Upper lobe of right lung (tissue), 1 donor: ENCODE measurements around the gene POMT1. TPM values are rescaled to one million over a fixed set of nuclear protein-coding genes. Genes with fewer than 3 reads are reported as not detected.
A peak's percentile ranks its signal among the peaks of the same experiment; 100 is the strongest.

Source experiments
- ATAC-seq: fragments of 200-7000 bp; cut with Tn5 transposase; one replicate; pipeline ENCODE4 v1.9.1; 2020; ENCODE audit warnings: mild to moderate bottlenecking, moderate library complexity
- DNase-seq: peaks from one replicate; pipeline ENCODE4 v3.0.0-alpha.2; 2020
- H3K27ac ChIP-seq: fragments of 200-600 bp; one replicate; pipeline ENCODE4 v1.8.0; 2022
- H3K27me3 ChIP-seq: fragments of 200-600 bp; one replicate; pipeline ENCODE4 v1.8.0; 2022; ENCODE audit warnings: mild to moderate bottlenecking
- H3K36me3 ChIP-seq: fragments of 200-600 bp; one replicate; pipeline ENCODE4 v1.8.0; 2022
- H3K4me1 ChIP-seq: fragments of 200-600 bp; one replicate; pipeline ENCODE4 v1.8.0; 2022
- H3K4me3 ChIP-seq: fragments of 200-600 bp; one replicate; pipeline ENCODE4 v1.8.0; 2022; ENCODE audit warnings: mild to moderate bottlenecking
- H3K9me3 ChIP-seq: fragments of 200-600 bp; one replicate; pipeline ENCODE4 v1.8.0; 2022
- intact Hi-C: fragments of 100-400 bp; cut with DNase I; formaldehyde crosslinking; loops from one replicate; pipeline ENCODE4 v1.11.0; 2022
- total RNA-seq: library from RNA; stranded (reverse); fragmentation: NEBNext Ultra II Directional; extraction: Animal tissue kit (Norgen Biotek cat#: 25700); gene quantifications from one replicate; pipeline ENCODE4 v1.2.1, GENCODE V29; 2021
- TF ChIP-seq, protein P1 (sequence below): fragments of 200-600 bp; IDR thresholded peaks from one replicate; pipeline ENCODE4 v1.8.0; 2022; ENCODE audit warnings: antibody characterized with exemption
- donor health status: DM: no; HTN: yes; CAD: no; lungs with severe emphysema.

The POMT1 gene
- total RNA-seq, 1 donor from 2014 or later: 25.2 TPM

DNA sequence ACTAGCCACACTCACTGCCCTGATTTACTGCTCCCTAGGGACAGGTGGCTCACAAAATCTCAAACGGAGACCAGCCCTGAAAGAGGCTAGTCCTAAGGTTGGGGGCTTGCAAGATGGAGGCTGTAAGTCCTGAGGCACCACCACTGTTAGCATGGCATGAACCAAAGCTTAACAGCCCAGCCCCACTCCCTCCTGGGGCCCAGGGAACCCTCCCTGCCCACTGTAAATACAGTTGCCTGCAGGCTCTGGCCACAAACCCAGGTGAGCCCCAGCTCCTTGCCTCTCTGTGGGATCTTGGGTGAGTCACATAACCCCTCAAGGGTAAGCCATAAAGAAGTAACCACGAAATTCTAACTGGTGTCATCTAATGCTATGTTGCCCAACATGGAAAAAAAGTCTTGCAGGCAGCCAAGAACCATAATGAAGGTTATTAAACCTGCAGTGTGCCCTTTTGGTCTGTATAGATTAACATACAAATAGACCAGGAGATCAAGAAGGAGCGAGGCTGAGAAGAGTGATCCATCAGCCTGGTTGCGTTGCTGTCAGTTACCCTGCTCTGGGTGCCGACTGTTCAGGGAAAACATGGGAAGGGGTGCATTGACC lies 1.7 kb upstream of the POMT1 start:
- no peaks in the 10 kb centered on the region for H3K9me3 ChIP-seq
- no peak overlapping the region for H3K4me3 ChIP-seq
- H3K27me3 ChIP-seq: no peaks in the 10 kb centered on the region
- intact Hi-C loops: no loop called here
- ATAC-seq (no peak), DNase-seq (no peak)
- no peak overlapping the region for H3K27ac ChIP-seq
- peaks cover 36% of the 10 kb centered on the region for H3K36me3 ChIP-seq
- TF ChIP-seq, protein P1, sequence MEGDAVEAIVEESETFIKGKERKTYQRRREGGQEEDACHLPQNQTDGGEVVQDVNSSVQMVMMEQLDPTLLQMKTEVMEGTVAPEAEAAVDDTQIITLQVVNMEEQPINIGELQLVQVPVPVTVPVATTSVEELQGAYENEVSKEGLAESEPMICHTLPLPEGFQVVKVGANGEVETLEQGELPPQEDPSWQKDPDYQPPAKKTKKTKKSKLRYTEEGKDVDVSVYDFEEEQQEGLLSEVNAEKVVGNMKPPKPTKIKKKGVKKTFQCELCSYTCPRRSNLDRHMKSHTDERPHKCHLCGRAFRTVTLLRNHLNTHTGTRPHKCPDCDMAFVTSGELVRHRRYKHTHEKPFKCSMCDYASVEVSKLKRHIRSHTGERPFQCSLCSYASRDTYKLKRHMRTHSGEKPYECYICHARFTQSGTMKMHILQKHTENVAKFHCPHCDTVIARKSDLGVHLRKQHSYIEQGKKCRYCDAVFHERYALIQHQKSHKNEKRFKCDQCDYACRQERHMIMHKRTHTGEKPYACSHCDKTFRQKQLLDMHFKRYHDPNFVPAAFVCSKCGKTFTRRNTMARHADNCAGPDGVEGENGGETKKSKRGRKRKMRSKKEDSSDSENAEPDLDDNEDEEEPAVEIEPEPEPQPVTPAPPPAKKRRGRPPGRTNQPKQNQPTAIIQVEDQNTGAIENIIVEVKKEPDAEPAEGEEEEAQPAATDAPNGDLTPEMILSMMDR: no peak
- peaks cover 16% of the 10 kb centered on the region for H3K4me1 ChIP-seq

DNA sequence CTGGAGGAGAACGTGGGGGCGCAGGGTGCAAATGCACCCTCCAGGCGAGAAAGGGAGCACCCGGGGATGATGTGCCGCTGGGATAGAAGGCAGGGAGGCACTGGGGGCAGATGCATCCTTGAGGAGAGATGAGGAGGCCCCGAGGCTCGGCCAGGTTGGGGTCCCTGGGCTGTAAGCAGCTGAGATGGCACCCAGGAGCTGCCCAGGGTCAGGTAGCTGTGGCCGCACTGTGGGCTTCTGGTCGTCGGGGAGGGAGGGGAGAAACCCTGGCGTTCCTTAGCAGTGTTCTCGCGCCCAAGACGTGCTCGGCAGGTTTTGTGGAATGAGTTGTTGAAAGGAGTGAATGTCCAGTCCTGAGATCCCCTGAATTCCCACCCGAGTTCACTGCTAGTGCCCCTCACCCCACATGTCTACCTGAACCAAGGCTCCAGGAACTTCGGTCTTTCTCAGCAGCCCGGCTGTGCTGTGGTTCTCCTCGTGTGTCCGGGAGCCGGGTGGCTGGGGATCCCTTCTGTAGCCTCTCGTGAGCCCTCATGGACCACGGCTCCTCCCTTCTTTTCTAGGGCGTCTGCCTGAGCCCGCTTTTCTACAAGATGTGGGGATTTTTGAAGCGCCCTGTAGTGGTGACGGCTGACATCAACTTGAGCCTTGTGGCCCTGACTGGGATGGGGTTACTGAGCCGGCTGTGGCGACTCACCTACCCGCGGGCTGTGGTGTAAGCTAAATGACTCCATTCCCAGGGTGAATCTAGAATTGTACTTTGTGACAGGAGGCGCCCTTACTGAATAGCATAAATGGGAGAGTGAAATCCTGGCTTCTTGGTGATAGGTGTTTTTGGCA lies 1.1 kb downstream of the POMT1 start:
- TF ChIP-seq, protein P1: no peak
- no peaks in the 10 kb centered on the region for H3K27me3 ChIP-seq
- peak overlapping the region; percentile 87 for H3K4me3 ChIP-seq
- peak overlapping the region; percentile 67 for H3K27ac ChIP-seq
- intact Hi-C loops: no loop called here
- no peak for DNase-seq
- H3K4me1 ChIP-seq: peaks cover 16% of the 10 kb centered on the region
- H3K9me3 ChIP-seq: no peaks in the 10 kb centered on the region
- H3K36me3 ChIP-seq: peaks cover 9% of the 10 kb centered on the region
- no peak for ATAC-seq

DNA sequence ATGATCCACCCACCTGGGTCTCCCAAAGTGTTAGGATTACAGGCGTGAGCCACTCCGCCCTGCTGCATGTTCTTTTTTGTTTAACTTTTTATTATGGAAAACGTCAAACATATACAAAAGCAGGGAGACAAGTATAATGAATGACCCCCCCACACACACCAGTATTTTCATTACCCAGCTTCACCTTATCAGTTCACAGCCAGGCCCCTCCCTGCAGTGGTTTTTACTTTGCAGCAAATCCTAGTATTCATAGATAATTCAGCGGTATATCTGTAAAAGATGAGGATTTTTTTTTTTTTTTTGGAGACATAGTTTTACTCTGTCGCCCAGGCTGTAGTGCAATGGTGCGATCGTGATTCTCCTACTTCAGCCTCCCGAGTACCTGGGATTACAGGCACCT lies 2.3 kb downstream of the POMT1 start:
- H3K27me3 ChIP-seq: no peaks in the 10 kb centered on the region
- ATAC-seq: no peak
- DNase-seq: no peak
- peaks cover 8% of the 10 kb centered on the region for H3K36me3 ChIP-seq
- peaks cover 16% of the 10 kb centered on the region for H3K4me1 ChIP-seq
- TF ChIP-seq, protein P1: no peak
- no peak overlapping the region for H3K27ac ChIP-seq
- intact Hi-C loops: no loop called here
- no peaks in the 10 kb centered on the region for H3K9me3 ChIP-seq
- no peak overlapping the region for H3K4me3 ChIP-seq

DNA sequence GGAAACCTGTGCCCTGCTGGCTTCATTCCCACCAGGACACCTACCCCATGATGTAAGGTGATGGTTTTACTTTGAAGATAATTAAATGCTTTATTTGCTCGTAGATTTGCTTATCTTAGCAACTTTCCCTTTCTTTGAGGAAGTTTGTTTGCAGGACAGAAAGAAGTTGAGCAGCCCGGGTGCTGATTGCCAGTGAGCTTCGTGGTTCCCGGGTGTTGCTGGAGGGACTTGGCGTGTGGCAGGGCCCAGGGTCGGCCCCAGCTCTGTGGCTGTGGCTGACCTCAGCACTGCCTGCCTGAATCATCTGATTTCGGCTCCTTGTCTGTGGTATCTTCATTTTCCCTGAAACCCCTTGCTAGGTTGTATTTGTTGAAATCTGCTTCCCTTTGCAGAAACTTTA lies 8.7 kb downstream of the POMT1 start:
- DNase-seq: no peak
- Histone ChIP-seq H3K4me3 (no peak overlapping the region), H3K4me1 (no peaks in the 10 kb centered on the region), H3K27me3 (no peaks in the 10 kb centered on the region), H3K36me3 (peaks cover 60% of the 10 kb centered on the region), H3K27ac (no peak overlapping the region), H3K9me3 (no peaks in the 10 kb centered on the region)
- no peak for ATAC-seq
- TF ChIP-seq, protein P1: no peak
- intact Hi-C loops: no loop called here

DNA sequence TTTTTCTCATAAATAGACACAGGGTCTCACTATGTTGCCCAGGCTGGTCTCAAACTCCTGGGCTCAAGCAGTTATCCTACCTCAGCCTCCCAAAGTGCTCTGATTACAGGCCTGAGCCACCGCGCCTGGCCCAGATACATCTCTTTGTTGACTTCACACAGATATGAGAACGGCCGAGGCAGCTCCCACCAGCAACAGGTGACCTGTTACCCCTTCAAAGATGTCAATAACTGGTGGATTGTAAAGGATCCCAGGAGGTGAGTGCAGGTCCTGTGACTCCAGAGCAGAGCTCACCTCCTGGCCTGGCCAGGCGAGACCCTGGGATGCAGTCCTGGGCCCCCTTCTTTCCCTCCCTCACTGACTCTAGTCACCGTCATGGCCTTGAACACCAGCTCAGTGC lies 9.2 kb downstream of the POMT1 start:
- peaks cover 65% of the 10 kb centered on the region for H3K36me3 ChIP-seq
- no peaks in the 10 kb centered on the region for H3K4me1 ChIP-seq
- DNase-seq (no peak), ATAC-seq (no peak)
- H3K27me3 ChIP-seq: no peaks in the 10 kb centered on the region
- intact Hi-C loops: no loop called here
- H3K27ac ChIP-seq: no peak overlapping the region
- TF ChIP-seq, protein P1: no peak
- H3K9me3 ChIP-seq: no peaks in the 10 kb centered on the region
- H3K4me3 ChIP-seq: no peak overlapping the region
